Measurements from ENCODE around the gene TFRC.

DNA sequence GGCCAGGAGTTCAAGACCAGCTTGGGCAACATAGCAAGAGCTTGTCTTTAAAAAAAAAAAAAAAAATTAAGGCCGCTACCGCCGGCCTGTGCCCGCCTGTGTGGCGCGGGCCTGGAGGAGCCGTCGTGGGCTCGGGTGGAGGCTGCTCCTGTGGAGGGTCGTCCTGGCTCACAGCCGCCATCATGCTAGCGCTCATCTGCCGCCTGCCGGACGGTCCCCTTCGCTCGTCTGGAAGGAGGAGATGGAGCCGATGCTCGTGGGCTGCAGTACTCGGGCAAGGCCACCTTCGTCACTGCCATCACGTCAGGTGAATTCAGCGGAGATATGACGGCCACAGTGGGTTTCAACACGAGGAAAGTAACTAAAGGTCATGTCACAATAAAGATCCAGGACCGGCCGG, 37.4 kb downstream of the TFRC start:
- TF ChIP-seq EZH2 (IDR thresholded peaks at IDR 0.05) = no peak
- no peak for TF ChIP-seq POLR2AphosphoS5 (IDR thresholded peaks at IDR 0.05; ENCODE audit: borderline replicate concordance, low read depth, low read length)
